Smooth muscle cell (in vitro differentiated cells): ENCODE results near the gene ASRGL1. TPM values are rescaled to one million over a fixed set of nuclear protein-coding genes. Genes with fewer than 3 reads are reported as not detected.

ENCODE experiments used
- DNase-seq: peaks from one replicate; lab custom pipeline; 2025; ENCODE audit not compliant: unreplicated experiment; lab: John Stamatoyannopoulos, UW
- H2AFZ ChIP-seq: fragments of 200-600 bp; sonication (generic); 2 replicates; pipeline ENCODE4 v1.6.0; 2016; ENCODE audit warnings: antibody characterized with exemption, low read depth, mild to moderate bottlenecking
- H3F3A ChIP-seq: fragments of 200-600 bp; sonication (generic); 2 replicates; pipeline ENCODE4 v1.6.0; 2017; ENCODE audit warnings: antibody characterized with exemption, low read depth
- H3K27ac ChIP-seq: fragments of 200-600 bp; sonication (generic); 2 replicates; pipeline ENCODE4 v1.5.1; 2016; ENCODE audit warnings: low read depth, mild to moderate bottlenecking
- H3K27me3 ChIP-seq: fragments of 200-600 bp; sonication (generic); 2 replicates; pipeline ENCODE4 v1.6.1; 2016; ENCODE audit warnings: low read depth, mild to moderate bottlenecking
- H3K36me3 ChIP-seq: fragments of 200-600 bp; sonication (generic); 2 replicates; pipeline ENCODE4 v1.5.1; 2016; ENCODE audit warnings: low read depth
- H3K4me1 ChIP-seq: fragments of 200-600 bp; sonication (generic); 2 replicates; pipeline ENCODE4 v1.5.1; 2016; ENCODE audit warnings: low read depth
- H3K4me2 ChIP-seq: fragments of 200-600 bp; sonication (generic); 2 replicates; pipeline ENCODE4 v1.6.0; 2016; ENCODE audit warnings: mild to moderate bottlenecking
- H3K4me3 ChIP-seq: fragments of 200-600 bp; sonication (generic); 2 replicates; pipeline ENCODE4 v1.5.1; 2016; ENCODE audit warnings: mild to moderate bottlenecking
- H3K79me2 ChIP-seq: fragments of 200-600 bp; sonication (generic); 2 replicates; pipeline ENCODE4 v1.6.0; 2016; ENCODE audit warnings: low read depth, mild to moderate bottlenecking
- H3K9ac ChIP-seq: fragments of 200-600 bp; sonication (generic); 2 replicates; pipeline ENCODE4 v1.6.0; 2016; ENCODE audit warnings: low read depth
- H3K9me3 ChIP-seq: fragments of 200-600 bp; sonication (generic); replicated peaks from 2 replicates; pipeline ENCODE4 v1.5.1; 2016; ENCODE audit warnings: low read depth
- H4K20me1 ChIP-seq: fragments of 200-600 bp; sonication (generic); 2 replicates; pipeline ENCODE4 v1.6.0; 2016; ENCODE audit warnings: low read depth
- CTCF ChIP-seq: fragments of 200-600 bp; sonication (generic); IDR thresholded peaks from 2 replicates; pipeline ENCODE4 v1.5.1; 2017; ENCODE audit warnings: borderline replicate concordance, mild to moderate bottlenecking, antibody characterized with exemption; ENCODE audit not compliant: insufficient read depth, poor library complexity, severe bottlenecking
- WGBS: methylation state at CpG from one replicate; pipeline ENCODE4 v1.1.7; 2016; ENCODE audit warnings: low lambda C conversion rate; 5-methylcytosine and 5-hydroxymethylcytosine counted together
- polyA plus RNA-seq: library from polyadenylated mRNA; unstranded; fragments of >200 nt; fragmentation: Nextera tagmentation; extraction: Ambion mirVana; gene quantifications from 2 replicates; pipeline ENCODE4 v1.2.1, GENCODE V29; 2016
- total RNA-seq: library from RNA; depleted of rRNA; stranded (reverse); fragments of >200 nt; gene quantifications from 2 replicates; pipeline ENCODE4 v1.2.3, GENCODE V29; 2014

The ASRGL1 gene
- total and polyA plus RNA-seq, 2 experiments from 2014 or later = 0.97 to 1.4 TPM

- no peaks in the 10 kb centered on the region for H3K4me1 ChIP-seq
- no peak for TF ChIP-seq CTCF
- H3F3A ChIP-seq = peaks cover 14% of the 10 kb centered on the region
- no peaks in the 10 kb centered on the region for H3K27me3 ChIP-seq
- no peaks in the 10 kb centered on the region for H3K36me3 ChIP-seq
- 76% methylated on average over 16 of the region's 16 CpGs for WGBS
- no peaks in the 10 kb centered on the region for H3K9me3 ChIP-seq
- H3K79me2 ChIP-seq = no peaks in the 10 kb centered on the region
- H3K4me2 ChIP-seq = no peak overlapping the region
- no peak for DNase-seq
- H3K9ac ChIP-seq = no peak overlapping the region
- H2AFZ ChIP-seq = no peak overlapping the region
- H4K20me1 ChIP-seq = no peaks in the 10 kb centered on the region
- no peak overlapping the region for H3K27ac ChIP-seq
- no peak overlapping the region for H3K4me3 ChIP-seq
Measured at GRCh38 chr11:62433141-62433903, 96.1 kb downstream of the ASRGL1 start.

DNA sequence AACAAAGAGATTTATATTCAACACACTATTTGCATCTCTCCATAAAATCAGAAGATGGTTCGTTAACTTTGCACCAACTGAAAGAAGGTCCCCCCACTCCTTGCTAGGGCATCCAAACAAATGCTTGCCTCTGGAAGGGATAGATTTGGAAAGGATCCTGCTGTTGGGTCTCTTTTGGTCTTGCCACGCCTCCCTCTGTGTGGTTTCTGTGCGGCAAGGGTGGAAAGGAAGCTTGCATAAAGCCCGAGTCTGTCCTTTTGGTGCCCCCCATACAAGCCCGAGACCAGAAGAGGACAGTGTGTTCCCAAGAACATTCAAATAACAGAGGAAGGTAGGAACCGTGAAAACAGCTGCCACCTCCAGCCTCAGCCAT lies 96.6 kb downstream of the ASRGL1 start:
- Histone ChIP-seq H3K79me2 (no peaks in the 10 kb centered on the region), H2AFZ (no peak overlapping the region), H3K4me3 (no peak overlapping the region), H3F3A (peaks cover 14% of the 10 kb centered on the region), H3K27ac (no peak overlapping the region), H3K4me1 (no peaks in the 10 kb centered on the region), H3K9me3 (no peaks in the 10 kb centered on the region), H3K4me2 (no peak overlapping the region), H3K36me3 (no peaks in the 10 kb centered on the region), H3K27me3 (no peaks in the 10 kb centered on the region), H3K9ac (no peak overlapping the region), H4K20me1 (no peaks in the 10 kb centered on the region)
- WGBS = 92% methylated on average over 6 of the region's 6 CpGs
- TF ChIP-seq CTCF = no peak
- no peak for DNase-seq

DNA sequence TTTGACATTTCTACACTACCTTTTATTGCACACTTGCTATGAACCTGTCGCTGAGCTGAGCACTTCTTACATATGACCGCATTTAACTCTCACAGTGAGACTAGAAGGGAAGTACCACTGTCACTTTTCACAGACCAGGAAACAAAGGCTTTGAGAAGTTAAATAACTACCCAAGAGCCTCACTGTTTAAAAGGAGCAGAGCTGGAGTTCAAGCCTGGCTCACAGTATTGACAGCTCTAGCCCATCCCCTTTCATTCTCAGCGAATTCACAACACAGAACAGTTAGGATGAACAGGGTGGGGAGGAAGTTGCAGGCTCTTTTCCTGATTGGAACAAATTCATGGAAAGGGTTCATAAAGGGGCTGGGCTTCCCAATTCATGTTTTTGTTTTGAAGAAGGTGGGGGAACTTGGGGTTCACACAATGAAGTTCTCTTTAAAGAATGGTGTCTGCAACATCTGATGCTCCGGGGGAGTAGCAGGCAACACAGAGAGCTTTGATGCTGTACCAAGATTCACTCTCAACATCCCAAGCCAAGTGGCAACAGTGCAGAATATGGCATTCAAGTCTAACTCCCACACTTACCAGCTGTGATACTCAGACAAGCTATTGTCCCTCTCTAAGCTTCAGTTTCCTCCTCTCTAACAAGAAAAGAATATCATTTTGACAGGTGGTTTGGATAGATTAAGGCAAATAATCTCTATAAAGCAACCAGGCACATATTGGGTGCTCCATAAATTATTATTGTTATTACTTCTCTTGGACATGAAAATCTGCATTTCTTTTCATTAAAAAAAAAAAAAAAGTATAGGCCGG lies 98.8 kb downstream of the ASRGL1 start:
- DNase-seq = no peak
- H4K20me1 ChIP-seq = no peaks in the 10 kb centered on the region
- H3K4me2 ChIP-seq = no peak overlapping the region
- H3K36me3 ChIP-seq = no peaks in the 10 kb centered on the region
- H3K27ac ChIP-seq = no peak overlapping the region
- TF ChIP-seq CTCF = no peak
- no peaks in the 10 kb centered on the region for H3K4me1 ChIP-seq
- H3F3A ChIP-seq = peaks cover 5% of the 10 kb centered on the region
- 90% methylated on average over 5 of the region's 5 CpGs for WGBS
- H3K4me3 ChIP-seq = no peak overlapping the region
- H3K79me2 ChIP-seq = no peaks in the 10 kb centered on the region
- H2AFZ ChIP-seq = no peak overlapping the region
- H3K9me3 ChIP-seq = no peaks in the 10 kb centered on the region
- H3K27me3 ChIP-seq = no peaks in the 10 kb centered on the region
- H3K9ac ChIP-seq = no peak overlapping the region
